ENCODE data around the gene AVP. TPM values are rescaled to one million over a fixed set of nuclear protein-coding genes. Genes with fewer than 3 reads are reported as not detected.

AVP gene
- total RNA-seq, 1 donor from 2014 or later: 0.38 TPM

DNA sequence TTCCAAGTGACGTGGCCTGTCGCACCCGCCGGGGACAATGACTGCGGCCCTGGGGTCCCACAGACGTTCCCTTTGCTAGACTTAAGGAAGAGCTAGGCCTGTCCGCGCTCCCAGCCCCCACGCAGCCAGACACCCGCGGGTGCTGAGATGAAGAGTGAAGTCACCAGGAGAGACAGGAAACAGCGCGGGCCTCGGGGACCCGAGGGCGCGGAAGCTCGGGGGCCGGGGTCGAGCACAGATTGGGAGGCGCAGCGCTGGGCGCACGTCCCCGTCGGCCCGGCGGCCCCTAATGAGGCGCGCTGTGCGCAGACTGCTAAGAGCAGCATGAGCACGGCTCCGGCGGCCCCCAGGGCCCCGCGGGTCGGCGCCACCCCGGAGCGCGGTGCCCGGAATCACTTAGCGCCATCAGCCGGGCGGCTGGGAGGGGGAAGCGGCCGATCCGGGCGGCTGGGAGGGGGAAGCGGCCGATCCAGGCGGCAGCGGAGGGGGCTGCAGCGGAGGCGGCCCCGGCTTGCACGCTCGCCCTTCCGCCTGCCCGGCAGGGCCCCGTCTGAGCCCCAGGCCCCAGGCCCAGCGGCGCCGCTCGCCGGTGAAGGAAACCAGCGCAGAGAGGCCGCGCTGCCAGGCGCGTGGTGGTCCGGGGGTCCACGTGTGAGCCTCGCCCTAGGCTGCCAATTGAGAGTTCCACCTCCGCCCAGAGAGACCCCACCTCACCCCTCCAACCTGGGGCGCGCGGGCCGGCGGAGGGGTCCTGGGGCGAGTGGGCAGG, 8.3 kb upstream of the AVP start:
- H3K36me3 ChIP-seq: no peaks in the 10 kb centered on the region
- peaks cover 9% of the 10 kb centered on the region for H3K4me1 ChIP-seq
- intact Hi-C loops (cut with micrococcal nuclease): no loop called here

DNA sequence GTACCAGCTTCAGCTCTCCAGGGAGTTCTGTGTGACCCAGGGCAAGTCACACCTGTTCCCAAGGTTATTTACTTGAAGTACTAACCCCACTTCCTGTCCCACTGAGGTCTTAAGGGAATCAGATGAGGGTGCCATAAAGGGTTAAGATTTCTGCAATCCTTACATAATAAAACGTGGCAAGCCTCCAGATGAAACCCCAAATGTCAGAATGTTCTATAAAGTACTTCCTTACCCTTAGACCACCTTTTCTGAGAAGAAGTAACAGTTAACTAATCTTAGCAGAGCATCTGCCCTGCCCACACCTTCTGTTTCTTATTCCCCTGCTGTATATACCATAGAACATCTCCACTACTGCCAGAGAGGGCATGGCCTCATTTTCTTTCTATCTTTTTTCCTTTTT, 6.0 kb upstream of the AVP start:
- TF ChIP-seq, protein P1, sequence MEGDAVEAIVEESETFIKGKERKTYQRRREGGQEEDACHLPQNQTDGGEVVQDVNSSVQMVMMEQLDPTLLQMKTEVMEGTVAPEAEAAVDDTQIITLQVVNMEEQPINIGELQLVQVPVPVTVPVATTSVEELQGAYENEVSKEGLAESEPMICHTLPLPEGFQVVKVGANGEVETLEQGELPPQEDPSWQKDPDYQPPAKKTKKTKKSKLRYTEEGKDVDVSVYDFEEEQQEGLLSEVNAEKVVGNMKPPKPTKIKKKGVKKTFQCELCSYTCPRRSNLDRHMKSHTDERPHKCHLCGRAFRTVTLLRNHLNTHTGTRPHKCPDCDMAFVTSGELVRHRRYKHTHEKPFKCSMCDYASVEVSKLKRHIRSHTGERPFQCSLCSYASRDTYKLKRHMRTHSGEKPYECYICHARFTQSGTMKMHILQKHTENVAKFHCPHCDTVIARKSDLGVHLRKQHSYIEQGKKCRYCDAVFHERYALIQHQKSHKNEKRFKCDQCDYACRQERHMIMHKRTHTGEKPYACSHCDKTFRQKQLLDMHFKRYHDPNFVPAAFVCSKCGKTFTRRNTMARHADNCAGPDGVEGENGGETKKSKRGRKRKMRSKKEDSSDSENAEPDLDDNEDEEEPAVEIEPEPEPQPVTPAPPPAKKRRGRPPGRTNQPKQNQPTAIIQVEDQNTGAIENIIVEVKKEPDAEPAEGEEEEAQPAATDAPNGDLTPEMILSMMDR (IDR thresholded peaks at IDR 0.05; ENCODE audit: borderline replicate concordance): no peak
- H3K27me3 ChIP-seq (ENCODE audit: low read depth): peaks cover 53% of the 10 kb centered on the region
- intact Hi-C loops (cut with micrococcal nuclease): no loop called here

More for the DNA sequence above, 8.3 kb upstream of the AVP start:
- no peaks in the 10 kb centered on the region for H3K9me3 ChIP-seq (replicated peaks)
- DNase-seq: no peak
- H3K27me3 ChIP-seq (ENCODE audit: low read depth): peaks cover 53% of the 10 kb centered on the region
- H3K27ac ChIP-seq (replicated peaks): no peak overlapping the region
- TF ChIP-seq, protein P1 (IDR thresholded peaks at IDR 0.05; ENCODE audit: borderline replicate concordance): no peak
- H3K4me3 ChIP-seq: peak overlapping the region; percentile 58

DNA sequence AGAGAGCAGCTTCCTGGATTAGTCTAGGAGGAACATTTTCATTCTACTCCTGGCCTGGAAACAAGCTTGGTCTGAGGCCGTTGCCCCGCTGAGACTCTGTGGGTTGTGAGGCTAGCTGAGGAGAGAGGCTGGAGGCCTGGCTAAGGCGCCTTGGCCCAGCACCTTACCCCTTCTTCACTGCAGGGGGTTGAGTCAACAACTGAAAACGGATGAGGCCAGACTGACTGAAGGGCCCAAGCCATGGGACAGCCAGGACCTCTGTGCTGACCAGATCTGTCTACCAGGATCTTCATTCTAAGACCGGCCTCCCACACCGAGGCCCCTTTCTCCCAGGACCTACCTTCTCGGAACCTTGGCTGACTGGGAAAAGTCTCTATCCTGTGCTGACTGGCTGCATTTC, 3.5 kb upstream of the AVP start:
- H3K36me3 ChIP-seq: no peaks in the 10 kb centered on the region
- TF ChIP-seq, protein P1 (IDR thresholded peaks at IDR 0.05; ENCODE audit: borderline replicate concordance): no peak

More for the DNA sequence above, 6.0 kb upstream of the AVP start:
- Histone ChIP-seq H3K4me3 (no peak overlapping the region), H3K36me3 (no peaks in the 10 kb centered on the region), H3K4me1 (peaks cover 9% of the 10 kb centered on the region), H3K9me3 (replicated peaks) (no peaks in the 10 kb centered on the region), H3K27ac (replicated peaks) (no peak overlapping the region)
- no peak for DNase-seq

DNA sequence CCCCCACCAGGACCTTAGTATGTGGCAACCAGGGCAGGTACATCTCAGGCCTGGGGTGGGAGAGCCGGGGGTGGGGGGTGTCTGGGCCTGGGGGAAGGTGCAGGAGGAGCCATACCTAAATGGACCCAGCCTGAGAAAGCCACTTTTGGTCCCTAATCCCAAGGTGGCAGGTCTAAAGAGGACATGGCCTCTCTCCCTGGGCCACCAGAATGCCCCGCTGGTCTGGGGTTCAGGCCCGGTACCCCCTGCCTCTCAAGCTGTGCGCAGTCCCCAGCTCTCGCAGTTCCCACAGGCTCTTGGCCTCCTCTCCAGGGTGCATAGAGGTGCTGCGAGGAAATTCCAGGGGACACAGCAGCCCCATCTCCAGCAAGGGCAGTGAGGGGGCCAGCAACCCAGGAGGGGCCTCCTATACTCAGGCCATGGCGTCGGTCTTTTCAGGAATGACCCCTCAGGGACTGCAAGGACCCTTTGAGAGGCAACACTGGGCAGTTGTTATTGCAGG, 1.1 kb upstream of the AVP start:
- no peak overlapping the region for H3K4me3 ChIP-seq
- peaks cover 47% of the 10 kb centered on the region for H3K27me3 ChIP-seq (ENCODE audit: low read depth)
- DNase-seq: no peak
- peaks cover 25% of the 10 kb centered on the region for H3K4me1 ChIP-seq
- no peaks in the 10 kb centered on the region for H3K36me3 ChIP-seq
- H3K27ac ChIP-seq (replicated peaks): no peak overlapping the region
- intact Hi-C loops (cut with micrococcal nuclease): no loop called here
- TF ChIP-seq, protein P1 (IDR thresholded peaks at IDR 0.05; ENCODE audit: borderline replicate concordance): no peak
- H3K9me3 ChIP-seq (replicated peaks): no peaks in the 10 kb centered on the region

More for the DNA sequence above, 3.5 kb upstream of the AVP start:
- peaks cover 10% of the 10 kb centered on the region for H3K4me1 ChIP-seq
- H3K27ac ChIP-seq (replicated peaks): no peak overlapping the region
- no peak for DNase-seq
- H3K27me3 ChIP-seq (ENCODE audit: low read depth): peaks cover 55% of the 10 kb centered on the region
- H3K4me3 ChIP-seq: no peak overlapping the region
- intact Hi-C loops (cut with micrococcal nuclease): no loop called here
- no peaks in the 10 kb centered on the region for H3K9me3 ChIP-seq (replicated peaks)

DNA sequence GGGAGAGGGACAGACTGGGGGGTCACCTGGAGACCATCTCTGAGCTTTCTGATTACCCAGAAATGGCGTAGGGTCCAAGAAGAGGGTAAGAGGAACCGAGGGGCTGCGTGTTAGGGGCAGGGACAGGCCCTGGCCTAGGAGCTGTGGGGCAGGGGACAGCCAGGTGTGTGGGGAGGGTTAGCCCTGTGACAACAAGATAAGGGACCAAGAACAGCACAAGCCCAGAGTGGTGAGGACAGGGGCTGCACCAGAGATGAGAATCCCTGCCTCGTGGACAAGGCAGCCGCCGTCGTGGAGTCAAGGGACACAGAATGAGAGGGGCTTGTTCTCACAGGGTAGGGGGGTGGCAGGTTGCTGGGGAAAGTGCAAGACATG, 449 bp upstream of the AVP start:
- H3K27ac ChIP-seq (replicated peaks): no peak overlapping the region
- intact Hi-C loops (cut with micrococcal nuclease): no loop called here
- peaks cover 28% of the 10 kb centered on the region for H3K4me1 ChIP-seq
- H3K9me3 ChIP-seq (replicated peaks): no peaks in the 10 kb centered on the region
- H3K27me3 ChIP-seq (ENCODE audit: low read depth): peaks cover 47% of the 10 kb centered on the region
- no peak for DNase-seq
- TF ChIP-seq, protein P1 (IDR thresholded peaks at IDR 0.05; ENCODE audit: borderline replicate concordance): no peak
- H3K36me3 ChIP-seq: no peaks in the 10 kb centered on the region
- no peak overlapping the region for H3K4me3 ChIP-seq

Measured in left ventricle myocardium inferior (tissue), 1 donor.